HG02981 (cell line): ENCODE results near the gene TAF4.
"Not testable (repeated sequence)": the region's sequence is repeated elsewhere in the genome, so short reads cannot be mapped to it uniquely, and the experiment has no call there.

Experiments
- ATAC-seq: cut with Tn5 transposase; IDR thresholded peaks from one replicate; pipeline ENCODE4 v1.9.1; 2021; ENCODE audit warnings: mild to moderate bottlenecking, moderate library complexity; ENCODE audit not compliant: unreplicated experiment

Gene TAF4

DNA sequence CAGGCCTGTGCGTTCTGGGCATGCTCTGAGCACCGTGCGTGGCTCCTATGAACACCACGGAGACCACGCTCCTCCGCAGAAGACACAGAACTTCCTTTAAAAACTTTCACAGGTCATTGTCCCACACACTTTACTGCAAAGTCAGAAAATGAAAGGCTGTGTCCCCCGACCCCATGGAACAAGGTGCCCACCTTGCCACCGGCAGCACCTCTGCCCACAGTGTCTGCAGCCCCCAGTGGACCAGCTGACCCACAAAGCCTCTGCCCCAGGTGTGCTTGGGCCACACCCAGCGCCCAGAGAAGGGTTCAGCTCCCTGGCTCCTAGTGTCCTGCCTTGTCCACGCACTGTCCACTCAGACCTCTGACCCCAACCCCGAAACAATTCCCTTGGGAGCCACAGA is 8.7 kb downstream of the TAF4 start:
- no peak for ATAC-seq

DNA sequence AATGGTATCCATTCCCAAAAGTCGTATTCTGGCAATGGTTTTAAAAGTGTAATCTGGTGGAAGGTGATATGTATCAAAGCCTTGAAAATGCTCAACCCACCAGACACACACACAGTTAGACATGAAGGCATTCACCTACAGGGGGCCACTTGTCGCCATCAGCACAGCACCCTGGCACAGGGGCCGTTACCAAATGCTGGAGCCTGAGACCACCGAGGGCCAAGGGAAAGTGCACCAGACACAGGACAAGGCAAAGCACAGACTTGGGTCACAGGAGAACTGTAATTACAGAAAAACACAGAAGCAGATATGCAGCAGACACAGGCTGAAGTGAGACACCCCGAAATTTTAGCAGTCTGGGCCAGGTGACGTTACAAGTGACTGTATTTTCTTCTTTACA is 9.3 kb downstream of the TAF4 start:
- no peak for ATAC-seq

DNA sequence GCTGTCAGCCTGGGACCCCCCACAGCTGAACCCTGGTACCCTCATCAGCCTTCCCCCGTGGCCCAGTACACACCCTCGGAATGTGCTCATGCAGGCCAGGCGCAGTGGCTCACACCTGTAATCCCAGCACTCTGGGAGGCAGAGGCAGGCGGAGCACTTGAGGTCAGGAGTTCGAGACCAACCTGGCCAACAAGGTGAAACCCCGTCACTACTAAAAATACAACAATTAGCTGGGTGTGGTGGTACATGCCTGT is 9.9 kb downstream of the TAF4 start:
- ATAC-seq = not testable (repeated sequence)

GRCh38 chr20:62055106-62055861 is 10.4 kb downstream of the TAF4 start:
- ATAC-seq = no peak

DNA sequence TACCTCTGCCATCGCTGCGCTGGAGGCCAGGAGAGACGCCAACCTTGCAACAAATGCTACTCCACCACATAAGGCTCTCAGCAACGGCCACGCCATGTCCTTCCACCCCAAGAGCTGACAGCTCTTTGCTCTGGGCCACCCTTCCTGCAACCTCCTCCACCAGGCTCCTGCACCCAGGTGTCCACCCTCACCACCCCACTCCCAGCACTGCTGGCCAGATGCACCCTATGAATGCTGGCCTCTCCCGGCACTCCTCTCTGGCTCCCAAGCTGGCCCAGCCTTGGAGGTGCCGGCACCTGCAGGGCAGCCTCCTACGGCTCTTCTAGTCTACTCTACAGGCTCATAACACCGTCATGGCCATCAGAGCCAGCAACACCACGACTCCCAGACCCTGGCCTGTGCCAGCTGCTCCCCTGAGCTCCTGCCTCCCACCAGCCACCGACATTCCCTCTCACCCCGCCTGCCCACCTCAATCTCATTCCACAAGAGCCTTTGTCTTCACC is 11.2 kb downstream of the TAF4 start:
- ATAC-seq = no peak

- ATAC-seq = no peak
These were observed 12.1 kb downstream of the TAF4 start for GRCh38 chr20:62053465-62054196.

DNA sequence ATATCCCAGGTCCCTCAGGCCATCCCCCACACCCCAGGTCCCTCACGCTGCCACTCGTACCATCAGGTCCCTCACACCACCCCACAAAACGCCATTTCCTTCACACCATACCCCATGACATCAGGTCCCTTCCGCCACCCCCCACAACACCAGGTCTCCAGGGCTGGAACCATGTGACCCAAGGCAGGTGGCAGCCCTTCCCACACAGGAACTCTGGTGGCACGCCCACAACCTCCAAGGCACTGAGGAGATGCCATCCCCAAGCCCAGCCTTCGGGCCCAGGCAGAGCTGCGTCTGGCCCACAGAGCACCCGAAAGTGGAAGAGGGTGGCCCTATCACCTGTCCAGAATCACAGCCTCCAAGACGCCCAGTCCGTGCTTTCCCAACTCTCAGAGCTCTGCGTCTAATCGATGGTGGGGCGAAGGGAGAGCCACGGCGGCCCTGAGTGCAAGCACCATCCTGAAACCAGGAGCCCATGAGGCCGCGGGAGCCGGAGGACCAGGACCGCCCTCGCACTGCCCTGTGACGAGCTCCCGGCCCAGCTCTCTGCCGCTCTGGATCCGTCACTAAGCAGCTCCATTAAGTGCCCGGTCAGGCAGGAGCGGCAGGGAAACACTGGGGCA is 12.7 kb downstream of the TAF4 start:
- no peak for ATAC-seq

DNA sequence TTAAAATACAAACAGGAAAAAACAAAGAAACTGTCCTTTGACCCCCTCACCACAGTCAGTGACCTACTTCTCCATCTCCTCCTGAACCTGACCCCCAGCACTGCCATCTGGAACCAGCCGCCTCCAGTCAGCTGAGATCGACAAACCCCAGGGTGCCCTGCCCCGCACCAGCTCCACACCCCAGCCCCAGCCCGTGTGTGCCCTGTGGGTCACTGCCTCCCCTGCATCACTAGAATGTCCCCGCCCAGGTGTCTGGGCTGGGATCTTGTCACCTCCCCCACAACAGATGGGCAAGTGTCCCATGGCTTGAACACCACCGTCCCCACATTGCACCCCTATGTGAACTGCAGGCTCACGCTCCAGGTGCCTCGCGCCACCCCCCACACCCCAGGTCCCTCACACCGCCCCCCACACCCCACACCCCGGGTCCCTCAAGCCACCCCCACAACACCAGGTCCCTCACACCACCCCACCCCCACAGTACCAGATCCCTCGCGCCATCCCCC is 13.3 kb downstream of the TAF4 start:
- no peak for ATAC-seq

- no peak for ATAC-seq
These were observed 14.0 kb downstream of the TAF4 start for GRCh38 chr20:62051546-62052255.

DNA sequence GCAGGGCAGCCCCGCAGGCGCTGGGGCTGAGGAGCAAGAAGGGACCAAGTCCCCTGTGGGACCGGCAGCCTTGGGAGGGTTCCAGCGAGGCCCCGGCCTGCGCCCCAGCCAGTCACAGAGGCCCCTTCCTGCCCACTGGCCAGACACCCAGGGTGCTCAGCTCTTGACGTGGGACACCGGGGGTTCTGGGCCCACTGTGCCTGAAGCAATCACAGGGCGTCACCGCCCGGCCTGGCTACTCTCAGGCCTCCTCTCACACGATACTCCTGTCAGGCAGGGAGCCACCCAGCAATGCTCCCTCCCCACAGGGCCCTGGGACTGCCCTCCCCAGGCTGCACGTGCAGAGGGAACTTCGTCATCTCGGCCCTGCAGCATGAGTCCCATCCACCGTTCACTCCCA is 14.5 kb downstream of the TAF4 start:
- no peak for ATAC-seq

DNA sequence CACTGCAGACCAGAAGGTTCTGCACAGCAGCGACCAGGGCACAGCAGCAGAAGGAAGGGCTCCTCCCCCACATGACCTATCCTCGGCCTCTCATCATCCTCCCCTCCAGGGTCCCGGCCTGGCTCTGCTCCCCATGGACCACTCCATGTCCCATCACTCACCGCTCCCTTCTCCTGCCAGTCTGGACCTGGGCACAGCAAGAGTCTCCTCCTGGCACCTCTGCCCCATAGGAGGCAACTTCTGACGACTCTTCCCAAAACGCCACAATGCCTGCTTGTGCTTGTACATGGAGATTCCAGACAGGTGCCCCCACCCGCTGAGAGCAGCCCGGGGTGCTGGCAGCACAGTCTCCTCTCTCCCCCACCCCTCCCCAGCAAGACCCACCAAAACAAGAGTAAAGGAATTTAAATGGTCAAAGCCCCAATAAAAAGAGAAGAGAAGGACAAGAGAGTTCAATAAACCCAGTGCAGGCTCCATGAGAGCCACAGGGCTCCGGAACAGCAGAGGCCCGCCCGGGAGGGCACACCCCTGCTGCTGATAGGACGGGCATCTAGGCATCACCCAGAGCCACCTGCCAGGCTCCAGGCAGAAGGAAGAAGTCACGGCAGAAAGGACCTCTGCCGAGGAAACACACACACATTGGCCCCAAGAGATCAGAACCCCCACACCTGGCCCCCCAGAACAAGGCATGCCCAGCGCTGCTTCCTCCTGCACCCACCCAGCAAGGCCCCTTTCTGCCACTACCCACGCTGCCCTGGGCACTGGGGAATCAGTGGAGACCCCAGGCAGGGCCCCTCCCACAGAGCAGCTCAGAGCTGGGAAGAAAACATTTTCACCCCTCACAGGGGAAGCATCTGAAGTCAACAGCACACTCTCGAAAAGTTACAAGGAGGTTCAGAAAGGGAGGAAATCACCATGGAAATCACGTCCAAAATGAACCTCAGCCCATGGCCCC is 15.2 kb downstream of the TAF4 start:
- no peak for ATAC-seq

GRCh38 chr20:62049342-62050165 is 16.1 kb downstream of the TAF4 start:
- ATAC-seq = no peak

DNA sequence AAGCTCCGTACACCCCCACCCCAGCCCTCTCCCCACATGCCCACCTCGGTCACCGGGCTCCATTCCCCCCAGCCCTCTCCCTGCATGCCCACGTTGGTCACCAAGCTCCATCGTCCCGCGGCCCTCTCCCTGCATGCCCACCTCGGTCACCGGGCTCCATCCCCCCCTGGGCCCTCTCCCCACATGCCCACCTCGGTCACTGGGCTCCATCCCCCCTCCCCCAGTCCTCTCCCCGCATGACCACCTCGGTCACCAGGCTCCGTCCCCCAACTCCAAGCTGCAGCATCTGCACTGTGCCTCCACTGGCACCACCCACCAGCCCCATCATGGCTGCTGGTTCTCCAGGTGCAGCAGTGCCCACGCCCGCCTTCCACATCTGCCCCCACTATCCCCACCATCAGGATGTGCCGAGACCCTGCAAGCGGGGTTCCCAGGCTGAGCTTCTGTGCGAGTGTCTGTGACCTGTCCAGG is 16.8 kb downstream of the TAF4 start:
- no peak for ATAC-seq

GRCh38 chr20:62048346-62048761 is 17.3 kb downstream of the TAF4 start:
- ATAC-seq = no peak

GRCh38 chr20:62047666-62048345 is 17.9 kb downstream of the TAF4 start:
- no peak for ATAC-seq

GRCh38 chr20:62046431-62046830 is 19.2 kb downstream of the TAF4 start:
- no peak for ATAC-seq

GRCh38 chr20:62045529-62046285 is 20.0 kb downstream of the TAF4 start:
- ATAC-seq = no peak

GRCh38 chr20:62045118-62045517 is 20.6 kb downstream of the TAF4 start:
- ATAC-seq = no peak
